Measurements from ENCODE around the gene OR2M5.

OR2M5 gene, protein sequence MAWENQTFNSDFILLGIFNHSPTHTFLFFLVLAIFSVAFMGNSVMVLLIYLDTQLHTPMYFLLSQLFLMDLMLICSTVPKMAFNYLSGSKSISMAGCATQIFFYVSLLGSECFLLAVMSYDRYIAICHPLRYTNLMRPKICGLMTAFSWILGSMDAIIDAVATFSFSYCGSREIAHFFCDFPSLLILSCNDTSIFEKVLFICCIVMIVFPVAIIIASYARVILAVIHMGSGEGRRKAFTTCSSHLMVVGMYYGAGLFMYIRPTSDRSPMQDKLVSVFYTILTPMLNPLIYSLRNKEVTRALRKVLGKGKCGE

DNA sequence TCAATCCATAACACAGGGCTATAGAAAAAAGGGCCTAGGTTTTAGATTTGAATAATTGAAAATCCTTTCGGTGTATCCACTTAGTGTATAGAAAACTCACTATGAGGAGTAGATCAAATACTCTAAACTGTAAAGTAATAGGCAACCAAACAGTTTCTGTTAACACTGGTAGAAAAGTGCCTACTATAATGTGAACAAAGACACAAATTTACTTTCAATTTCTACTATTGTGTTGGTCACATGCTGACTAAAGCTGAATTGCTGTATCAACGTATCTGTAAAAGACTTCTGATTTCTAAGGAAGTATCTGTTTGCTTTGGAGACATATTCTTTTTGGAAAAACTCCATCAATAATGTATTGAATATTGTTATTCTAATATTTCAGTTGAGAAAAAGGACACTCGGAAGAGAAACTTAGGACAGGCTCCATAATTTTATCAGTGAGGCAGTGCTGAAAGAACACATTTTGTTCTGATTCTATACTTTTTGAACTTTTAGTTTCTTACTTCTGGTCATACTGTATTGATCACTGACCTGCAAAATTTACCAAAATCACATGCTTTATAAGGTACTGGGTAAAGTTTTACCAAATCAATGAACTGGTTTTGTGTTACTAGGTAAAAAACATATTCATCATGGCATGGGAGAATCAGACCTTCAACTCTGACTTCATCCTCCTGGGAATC is at the start of gene OR2M5:
Gene OR2M5, plus strand, starts transcription at position 636 of the 686 bp plus-strand sequence. Its CDS starts 0 bp downstream, at position 636.
- DNase-seq = no peak

- DNase-seq = no peak
Measured at GRCh38 chr1:248098529-248098928, 46.4 kb upstream of the OR2M5 start.

DNA sequence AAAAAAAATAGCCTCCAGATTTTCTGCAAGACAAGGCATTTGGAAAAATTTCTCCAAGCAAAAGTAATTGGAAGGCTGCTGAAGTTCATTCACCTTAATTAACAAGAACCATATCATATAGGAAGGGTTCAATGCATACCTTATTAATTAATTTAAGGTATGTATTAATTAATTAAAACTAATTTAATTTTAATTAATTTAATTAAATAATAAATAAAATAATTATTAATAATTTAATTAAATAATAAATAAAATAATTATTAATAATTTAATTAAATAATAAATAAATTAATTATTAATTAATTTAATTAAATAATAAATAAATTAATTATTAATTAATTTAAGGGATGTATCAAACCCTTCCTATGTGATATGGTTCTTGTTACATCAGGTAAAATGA is 42.1 kb upstream of the OR2M5 start:
- DNase-seq = no peak

DNA sequence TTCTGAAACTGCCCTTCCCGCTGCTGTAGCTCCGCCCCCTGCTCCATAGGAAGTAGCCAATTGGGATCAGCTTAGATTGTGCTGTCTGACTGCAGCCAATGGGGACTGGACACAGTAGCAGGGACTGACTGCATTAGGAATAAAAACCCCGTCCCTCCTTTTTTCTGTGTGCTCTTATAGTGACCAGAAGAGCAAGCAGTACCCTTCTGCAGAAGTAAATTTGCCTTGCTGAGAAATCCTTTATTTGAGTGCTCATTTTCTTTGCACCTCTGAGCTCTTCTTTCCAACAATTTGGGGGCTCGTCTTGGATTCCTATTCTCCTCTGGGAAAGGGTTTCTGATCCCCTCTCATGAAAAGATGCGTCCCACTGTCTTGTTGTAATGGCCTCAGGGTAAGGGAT is 33.8 kb upstream of the OR2M5 start:
- DNase-seq = no peak

GRCh38 chr1:248114890-248115289 is 30.1 kb upstream of the OR2M5 start:
- no peak for DNase-seq

DNA sequence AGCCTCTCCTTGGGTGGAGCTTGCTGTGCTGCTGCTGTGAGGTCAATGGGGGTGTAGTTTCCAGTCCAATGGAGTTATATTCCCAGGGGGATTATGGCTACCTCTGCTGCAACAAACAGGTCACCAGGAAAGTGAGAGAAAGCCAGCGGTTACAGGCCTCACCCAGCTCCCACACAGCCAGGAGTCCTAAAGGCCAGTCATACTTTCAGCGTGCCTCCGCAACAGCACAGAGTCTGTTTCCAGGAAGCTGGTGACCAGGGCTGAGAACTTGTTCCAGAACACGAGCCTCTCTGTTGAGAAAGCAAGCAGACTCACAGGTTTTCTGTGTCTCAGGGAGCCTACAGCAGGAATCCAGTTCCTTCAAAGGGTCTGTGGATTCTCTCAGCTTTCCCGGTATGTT is 17.3 kb upstream of the OR2M5 start:
- no peak for DNase-seq

GRCh38 chr1:248136811-248137210 is 8.1 kb upstream of the OR2M5 start:
- DNase-seq = no peak

DNA sequence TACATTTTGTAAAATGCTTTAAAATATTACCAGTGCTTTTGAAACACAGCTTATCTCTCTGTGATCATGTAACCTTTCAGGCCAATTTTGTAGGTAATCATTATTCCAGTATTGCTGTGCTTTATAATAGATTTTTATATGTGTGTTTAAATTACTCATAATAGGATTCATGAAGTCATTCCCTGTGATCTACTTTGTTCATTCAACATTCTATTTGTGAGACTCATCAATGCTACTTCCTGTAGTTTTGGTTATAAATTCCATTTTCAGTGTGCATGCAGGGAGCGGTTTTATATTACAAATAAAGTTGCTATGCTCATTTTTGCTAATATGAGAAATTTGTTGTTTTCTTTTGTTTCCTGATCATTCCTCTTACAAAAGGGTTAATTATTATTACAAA is 4.1 kb upstream of the OR2M5 start:
- DNase-seq = no peak

GRCh38 chr1:248143311-248143710 is 1.6 kb upstream of the OR2M5 start:
- no peak for DNase-seq

DNA sequence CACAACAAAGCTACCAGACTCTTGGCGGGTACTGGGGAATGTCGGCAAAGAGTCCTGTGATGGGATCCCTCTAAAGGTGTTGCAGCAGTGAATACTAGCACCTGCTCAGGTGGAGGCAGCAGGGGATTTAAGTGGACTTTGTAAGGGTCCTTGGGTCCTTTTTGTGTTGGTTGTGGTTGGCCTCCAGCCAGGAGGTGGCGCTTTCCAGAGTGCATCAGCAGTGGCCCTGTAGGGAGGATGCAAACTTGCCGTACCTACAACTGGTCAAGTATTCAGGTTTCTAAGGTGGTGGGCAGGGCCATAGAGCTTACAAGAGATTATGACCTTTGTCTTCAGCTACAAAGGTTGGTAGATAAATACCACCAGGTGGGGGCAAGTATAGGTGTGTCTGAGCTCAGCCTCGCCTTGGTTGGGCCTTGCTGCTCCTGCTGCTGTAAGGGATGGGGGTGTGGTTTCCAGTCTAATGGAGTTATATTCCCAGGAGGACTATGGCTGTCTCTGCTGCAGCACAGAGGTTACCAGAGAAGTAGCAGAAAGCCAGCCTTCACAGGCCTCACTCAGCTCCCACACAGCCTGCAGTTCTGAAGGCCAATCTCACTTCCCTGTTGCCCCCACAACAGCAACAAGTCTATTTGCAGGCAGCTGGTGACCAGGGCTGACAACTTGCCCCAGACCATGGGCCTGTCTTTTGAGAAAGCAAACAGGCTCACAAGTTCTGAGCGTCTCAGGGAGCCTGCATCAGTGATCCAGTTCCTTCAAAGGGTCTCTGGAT is 7.3 kb downstream of the OR2M5 start:
- no peak for DNase-seq

DNA sequence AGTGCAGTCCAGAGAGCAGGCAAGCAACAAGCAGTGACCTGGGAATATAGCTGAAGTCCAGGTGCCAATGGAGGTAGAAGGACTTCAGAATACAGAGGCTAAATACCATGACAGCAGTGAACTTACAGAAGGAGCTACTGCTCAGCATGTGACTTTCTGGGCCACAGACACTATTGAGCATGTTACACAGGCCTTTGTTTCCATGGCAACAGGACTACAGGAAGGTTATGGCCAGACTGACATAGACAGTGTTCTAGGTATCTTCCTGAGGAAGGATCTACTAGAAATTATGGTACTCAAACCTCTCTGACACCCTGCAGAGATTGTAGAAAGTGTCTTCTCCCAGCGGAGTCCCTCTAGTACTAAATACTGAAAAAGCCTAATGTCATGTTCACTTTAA is 11.0 kb downstream of the OR2M5 start:
- no peak for DNase-seq

- no peak for DNase-seq
Measured at GRCh38 chr1:248158758-248159157, 13.8 kb downstream of the OR2M5 start.

GRCh38 chr1:248164031-248164430 is 19.1 kb downstream of the OR2M5 start:
- no peak for DNase-seq

DNA sequence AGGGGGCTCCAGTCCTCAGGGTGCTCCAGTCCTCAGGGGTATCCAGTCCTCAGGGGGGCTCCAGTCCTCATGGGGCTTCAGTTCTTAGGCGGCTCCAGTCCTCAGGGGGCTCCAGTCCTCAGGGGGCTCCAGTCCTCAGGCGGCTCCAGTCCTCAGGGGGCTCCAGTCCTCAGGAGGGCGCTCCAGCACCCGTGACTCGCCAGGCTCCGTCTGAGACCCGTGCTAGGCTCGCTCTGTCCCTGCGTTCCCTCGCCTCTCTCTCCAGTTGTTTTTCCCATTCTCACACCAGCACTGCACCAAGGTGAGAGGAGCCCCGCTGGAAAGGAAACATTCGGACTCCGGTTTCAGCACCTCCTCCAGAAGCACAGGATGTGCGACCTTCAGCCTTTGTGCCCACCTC is 20.2 kb downstream of the OR2M5 start:
- no peak for DNase-seq

- DNase-seq = no peak
Measured at GRCh38 chr1:248174521-248174920, 29.6 kb downstream of the OR2M5 start, which contains the start of gene OR2M2. Gene OR2M2 (plus strand): TSS chr1:248174821. CDS start chr1:248179986, 5,165 bp downstream.

- DNase-seq = no peak
Measured at GRCh38 chr1:248183996-248184395, 39.0 kb downstream of the OR2M5 start.

GRCh38 chr1:248187363-248187762 is 42.4 kb downstream of the OR2M5 start:
- no peak for DNase-seq

- DNase-seq = no peak
Measured at GRCh38 chr1:248189026-248189425, 44.1 kb downstream of the OR2M5 start.

- DNase-seq = no peak
Measured at GRCh38 chr1:248194117-248194516, 49.2 kb downstream of the OR2M5 start.
